ENCODE measurements around the gene ZNF296. TPM values are rescaled to one million over a fixed set of nuclear protein-coding genes. Genes with fewer than 3 reads are reported as not detected.

Gene ZNF296
- total RNA-seq, 1 experiment from 2014 or later, result 3.9 TPM

DNA sequence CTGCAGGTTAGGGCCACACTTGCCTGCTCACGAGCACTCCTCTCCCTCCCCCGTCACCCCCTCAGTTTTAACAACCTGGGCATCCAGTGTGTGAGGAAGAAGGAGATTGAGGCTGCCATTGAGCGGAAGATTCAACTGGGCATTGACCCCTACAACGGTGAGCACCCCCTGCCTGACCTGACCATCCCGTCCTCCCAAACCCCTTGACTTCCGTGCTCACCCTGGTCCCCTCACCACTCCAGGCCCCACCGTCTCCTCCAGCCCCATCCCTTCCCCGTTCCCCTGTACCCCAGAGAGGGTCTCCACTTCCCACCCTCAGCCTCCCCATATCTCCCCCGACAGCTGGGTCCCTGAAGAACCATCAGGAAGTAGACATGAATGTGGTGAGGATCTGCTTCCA, 51.0 kb downstream of the ZNF296 start:
- Histone ChIP-seq H3K9me3 (ENCODE audit: low read length) (no peaks in the 10 kb centered on the region), H3K27me3 (ENCODE audit: low read length) (no peaks in the 10 kb centered on the region), H3K4me2 (ENCODE audit: low read depth, low read length, poor library complexity, severe bottlenecking) (no peak overlapping the region), H3K36me3 (ENCODE audit: insufficient read depth, low read length) (no peaks in the 10 kb centered on the region), H3K9me2 (replicated peaks; ENCODE audit: insufficient read depth, low read length) (no peaks in the 10 kb centered on the region), H3K4me3 (ENCODE audit: low read length) (no peak overlapping the region), H3K79me2 (ENCODE audit: low read length) (no peaks in the 10 kb centered on the region), H3K4me1 (ENCODE audit: low read length) (no peaks in the 10 kb centered on the region), H3K27ac (ENCODE audit: low read length) (no peak overlapping the region), H4K20me1 (ENCODE audit: insufficient read depth, low read depth, low read length) (no peaks in the 10 kb centered on the region), H2AFZ (ENCODE audit: low read length) (no peak overlapping the region), H3K9ac (ENCODE audit: low read length) (no peak overlapping the region)
- no peak for DNase-seq

DNA sequence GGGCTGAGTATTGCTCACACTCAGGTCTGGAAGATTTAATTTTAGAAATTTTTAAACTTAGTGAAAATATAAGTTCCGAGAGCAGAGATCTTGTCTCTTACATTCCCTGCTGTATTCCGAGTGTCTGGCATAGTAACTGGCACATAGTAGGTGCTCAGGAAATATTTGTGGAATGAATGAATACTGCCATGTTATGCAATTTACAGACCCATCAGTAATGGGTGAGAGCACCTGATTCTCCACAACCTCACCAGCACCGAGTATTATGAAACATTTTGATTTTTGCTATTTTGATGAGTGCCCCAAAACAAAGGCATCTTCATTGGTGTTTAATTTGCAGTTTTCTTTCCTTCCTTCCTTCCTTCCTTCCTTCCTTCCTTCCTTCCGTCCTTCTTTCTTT, 53.2 kb downstream of the ZNF296 start:
- no peak overlapping the region for H3K4me3 ChIP-seq (ENCODE audit: low read length)
- H4K20me1 ChIP-seq (ENCODE audit: insufficient read depth, low read depth, low read length), result no peaks in the 10 kb centered on the region
- H3K9ac ChIP-seq (ENCODE audit: low read length), result no peak overlapping the region
- H3K27me3 ChIP-seq (ENCODE audit: low read length), result no peaks in the 10 kb centered on the region
- H3K4me1 ChIP-seq (ENCODE audit: low read length), result no peaks in the 10 kb centered on the region
- no peaks in the 10 kb centered on the region for H3K79me2 ChIP-seq (ENCODE audit: low read length)
- H3K9me3 ChIP-seq (ENCODE audit: low read length), result no peaks in the 10 kb centered on the region
- H3K27ac ChIP-seq (ENCODE audit: low read length), result no peak overlapping the region
- no peak for DNase-seq
- H3K4me2 ChIP-seq (ENCODE audit: low read depth, low read length, poor library complexity, severe bottlenecking), result no peak overlapping the region
- no peak overlapping the region for H2AFZ ChIP-seq (ENCODE audit: low read length)
- H3K36me3 ChIP-seq (ENCODE audit: insufficient read depth, low read length), result no peaks in the 10 kb centered on the region
- no peaks in the 10 kb centered on the region for H3K9me2 ChIP-seq (replicated peaks; ENCODE audit: insufficient read depth, low read length)

DNA sequence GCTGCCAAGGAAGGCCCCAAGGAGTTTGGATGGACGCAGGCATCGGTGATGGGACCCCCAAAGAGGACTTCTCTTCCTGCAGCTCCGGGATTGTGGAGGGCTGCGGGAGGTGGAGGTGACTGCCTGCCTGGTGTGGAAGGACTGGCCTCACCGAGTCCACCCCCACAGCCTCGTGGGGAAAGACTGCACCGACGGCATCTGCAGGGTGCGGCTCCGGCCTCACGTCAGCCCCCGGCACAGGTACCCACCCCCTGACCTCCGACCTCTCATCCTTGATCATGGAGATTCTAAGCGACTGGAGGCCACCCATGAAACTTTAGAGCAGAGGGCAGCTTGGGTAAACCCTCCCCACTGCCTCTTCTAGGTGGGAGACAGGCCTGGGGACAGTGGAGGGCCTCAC, 54.3 kb downstream of the ZNF296 start:
- Histone ChIP-seq H4K20me1 (ENCODE audit: insufficient read depth, low read depth, low read length) (no peaks in the 10 kb centered on the region), H3K4me1 (ENCODE audit: low read length) (peaks cover 5% of the 10 kb centered on the region), H3K36me3 (ENCODE audit: insufficient read depth, low read length) (no peaks in the 10 kb centered on the region), H2AFZ (ENCODE audit: low read length) (no peak overlapping the region), H3K9ac (ENCODE audit: low read length) (no peak overlapping the region), H3K79me2 (ENCODE audit: low read length) (no peaks in the 10 kb centered on the region), H3K27ac (ENCODE audit: low read length) (no peak overlapping the region), H3K9me3 (ENCODE audit: low read length) (no peaks in the 10 kb centered on the region), H3K4me2 (ENCODE audit: low read depth, low read length, poor library complexity, severe bottlenecking) (no peak overlapping the region), H3K4me3 (ENCODE audit: low read length) (no peak overlapping the region), H3K9me2 (replicated peaks; ENCODE audit: insufficient read depth, low read length) (no peaks in the 10 kb centered on the region), H3K27me3 (ENCODE audit: low read length) (no peaks in the 10 kb centered on the region)
- DNase-seq, result no peak

Small RNAs within 50 kb of the gene (small RNA-seq; reads per million reads assigned to genes)
- gene RNU6-611P, result not detected

Other genes with a start within 250 kb of the ZNF296 start
- gene NECTIN2, start 230.2 kb downstream of the ZNF296 start, total RNA-seq (2014; rRNA removed; shearing (Covaris generic); ENCODE audit: low replicate concordance), result 2.0 TPM in 1 of 2 replicates, not detected in the other
- gene TOMM40, start 185.2 kb downstream of the ZNF296 start, total RNA-seq (2014; rRNA removed; shearing (Covaris generic); ENCODE audit: low replicate concordance), result 25.6 and 64.7 TPM in 2 replicates
- gene APOE, start 170.7 kb downstream of the ZNF296 start, total RNA-seq (2014; rRNA removed; shearing (Covaris generic); ENCODE audit: low replicate concordance), result 1.3 and 1.9 TPM in 2 replicates
- gene APOC1, start 161.9 kb downstream of the ZNF296 start, total RNA-seq (2014; rRNA removed; shearing (Covaris generic); ENCODE audit: low replicate concordance), result not detected in 2 replicates
- not detected in 2 replicates for gene APOC4, start 134.2 kb downstream of the ZNF296 start, total RNA-seq (2014; rRNA removed; shearing (Covaris generic); ENCODE audit: low replicate concordance)
- gene APOC2, start 130.4 kb downstream of the ZNF296 start, total RNA-seq (2014; rRNA removed; shearing (Covaris generic); ENCODE audit: low replicate concordance), result not detected in 2 replicates
- 19.7 and 39.2 TPM in 2 replicates for gene CLPTM1, start 121.1 kb downstream of the ZNF296 start, total RNA-seq (2014; rRNA removed; shearing (Covaris generic); ENCODE audit: low replicate concordance)
- 0.63 and 1.3 TPM in 2 replicates for gene RELB, start 75.0 kb downstream of the ZNF296 start, total RNA-seq (2014; rRNA removed; shearing (Covaris generic); ENCODE audit: low replicate concordance)
- 22.7 and 41.9 TPM in 2 replicates for gene CLASRP, start 37.4 kb downstream of the ZNF296 start, total RNA-seq (2014; rRNA removed; shearing (Covaris generic); ENCODE audit: low replicate concordance)
- gene GEMIN7, start 2.8 kb upstream of the ZNF296 start, total RNA-seq (2014; rRNA removed; shearing (Covaris generic); ENCODE audit: low replicate concordance), result 85.2 and 91.1 TPM in 2 replicates
- 8.0 and 21.0 TPM in 2 replicates for gene PPP1R37, start 16.7 kb upstream of the ZNF296 start, total RNA-seq (2014; rRNA removed; shearing (Covaris generic); ENCODE audit: low replicate concordance)
- gene NKPD1, start 84.5 kb upstream of the ZNF296 start, total RNA-seq (2014; rRNA removed; shearing (Covaris generic); ENCODE audit: low replicate concordance), result 1.2 TPM in 1 of 2 replicates, not detected in the other
- 32.2 and 62.8 TPM in 2 replicates for gene TRAPPC6A, start 101.8 kb upstream of the ZNF296 start, total RNA-seq (2014; rRNA removed; shearing (Covaris generic); ENCODE audit: low replicate concordance)
- 4.4 and 8.5 TPM in 2 replicates for gene BLOC1S3, start 102.3 kb upstream of the ZNF296 start, total RNA-seq (2014; rRNA removed; shearing (Covaris generic); ENCODE audit: low replicate concordance)
- gene EXOC3L2, start 168.9 kb upstream of the ZNF296 start, total RNA-seq (2014; rRNA removed; shearing (Covaris generic); ENCODE audit: low replicate concordance), result not detected in 2 replicates
- gene MARK4, start 174.8 kb upstream of the ZNF296 start, total RNA-seq (2014; rRNA removed; shearing (Covaris generic); ENCODE audit: low replicate concordance), result 17.9 and 20.2 TPM in 2 replicates
- gene CKM, start 246.4 kb upstream of the ZNF296 start, total RNA-seq (2014; rRNA removed; shearing (Covaris generic); ENCODE audit: low replicate concordance), result not detected in 2 replicates

All from Karpas-422 (cell line).